GM12872 (cell line): ENCODE measurements around the gene CFAP126.

Experiments
- TF ChIP-seq, protein P1 (sequence below): IDR thresholded peaks from 3 replicates; pipeline ENCODE4 v1.5.1; 2011; ENCODE audit warnings: low read depth, mild to moderate bottlenecking, low read length, moderate library complexity; ENCODE audit not compliant: insufficient read depth

The CFAP126 gene, protein sequence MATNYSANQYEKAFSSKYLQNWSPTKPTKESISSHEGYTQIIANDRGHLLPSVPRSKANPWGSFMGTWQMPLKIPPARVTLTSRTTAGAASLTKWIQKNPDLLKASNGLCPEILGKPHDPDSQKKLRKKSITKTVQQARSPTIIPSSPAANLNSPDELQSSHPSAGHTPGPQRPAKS

DNA sequence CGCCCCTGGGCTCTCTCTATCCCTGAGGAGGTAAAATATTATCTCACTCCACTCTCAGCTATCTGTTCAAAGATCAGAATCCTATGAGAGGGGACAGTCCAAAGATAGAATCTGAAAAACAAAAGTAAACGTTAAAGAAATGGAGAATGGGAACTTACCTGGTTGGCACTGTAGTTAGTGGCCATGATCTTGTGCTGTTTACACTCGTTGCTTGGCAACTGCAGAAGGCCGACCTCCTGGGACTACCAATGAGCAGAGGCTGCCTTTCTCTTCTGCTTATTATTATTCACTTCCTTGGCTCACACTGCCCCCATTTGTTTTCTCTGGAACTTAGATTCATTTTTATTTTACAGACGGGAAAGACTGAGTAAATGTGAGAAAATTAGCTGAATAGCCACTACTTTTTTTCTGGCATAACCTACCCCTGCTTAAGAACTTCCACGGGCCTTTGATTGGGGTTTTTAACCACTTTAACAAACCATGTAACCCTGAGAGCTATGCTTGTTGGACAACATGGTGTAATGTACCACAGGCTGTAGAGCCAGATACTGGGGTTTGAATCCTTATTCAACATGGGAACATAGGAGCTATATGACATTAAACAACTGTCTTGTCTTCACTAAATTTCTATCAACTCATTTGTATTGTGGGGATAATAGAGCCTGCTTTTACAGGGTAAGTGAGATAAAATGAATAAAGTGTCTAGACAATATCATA is at the start of gene CFAP126:
Gene CFAP126, minus strand, starts transcription at position 193 of the 717 bp plus-strand sequence. Its CDS starts 8 bp downstream, at position 185.
- TF ChIP-seq, protein P1, sequence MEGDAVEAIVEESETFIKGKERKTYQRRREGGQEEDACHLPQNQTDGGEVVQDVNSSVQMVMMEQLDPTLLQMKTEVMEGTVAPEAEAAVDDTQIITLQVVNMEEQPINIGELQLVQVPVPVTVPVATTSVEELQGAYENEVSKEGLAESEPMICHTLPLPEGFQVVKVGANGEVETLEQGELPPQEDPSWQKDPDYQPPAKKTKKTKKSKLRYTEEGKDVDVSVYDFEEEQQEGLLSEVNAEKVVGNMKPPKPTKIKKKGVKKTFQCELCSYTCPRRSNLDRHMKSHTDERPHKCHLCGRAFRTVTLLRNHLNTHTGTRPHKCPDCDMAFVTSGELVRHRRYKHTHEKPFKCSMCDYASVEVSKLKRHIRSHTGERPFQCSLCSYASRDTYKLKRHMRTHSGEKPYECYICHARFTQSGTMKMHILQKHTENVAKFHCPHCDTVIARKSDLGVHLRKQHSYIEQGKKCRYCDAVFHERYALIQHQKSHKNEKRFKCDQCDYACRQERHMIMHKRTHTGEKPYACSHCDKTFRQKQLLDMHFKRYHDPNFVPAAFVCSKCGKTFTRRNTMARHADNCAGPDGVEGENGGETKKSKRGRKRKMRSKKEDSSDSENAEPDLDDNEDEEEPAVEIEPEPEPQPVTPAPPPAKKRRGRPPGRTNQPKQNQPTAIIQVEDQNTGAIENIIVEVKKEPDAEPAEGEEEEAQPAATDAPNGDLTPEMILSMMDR = no peak

DNA sequence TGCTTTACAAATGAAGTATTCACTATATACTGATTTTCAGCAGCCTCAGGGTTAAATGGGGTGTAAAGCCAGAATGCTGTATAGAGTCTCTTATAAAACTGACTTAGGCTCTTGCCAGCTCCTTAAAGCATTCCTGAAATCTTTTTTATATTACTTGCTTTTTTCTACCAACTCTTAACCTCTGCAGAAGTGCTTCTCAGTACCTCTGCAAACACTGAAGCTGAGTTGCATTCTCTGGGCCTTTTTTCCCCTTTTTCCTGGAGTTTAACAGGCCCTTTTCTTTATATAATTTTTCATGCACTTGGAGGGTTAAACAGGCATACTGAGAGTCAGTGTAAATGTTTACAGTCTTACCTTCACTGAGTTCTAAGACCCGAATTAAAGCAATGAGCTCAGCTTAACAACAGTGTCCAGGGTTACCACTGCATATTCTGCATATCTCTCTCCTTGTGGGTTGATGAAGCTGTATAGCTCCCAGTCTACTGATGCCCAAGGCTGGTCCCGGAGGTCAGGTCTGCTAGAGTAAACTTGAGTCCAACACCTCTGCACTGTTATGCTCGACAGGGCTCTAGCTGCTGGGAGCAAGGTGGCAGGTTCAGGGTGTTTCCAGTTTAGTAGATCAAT is 40.9 kb upstream of the CFAP126 start:
- TF ChIP-seq, protein P1 = no peak

DNA sequence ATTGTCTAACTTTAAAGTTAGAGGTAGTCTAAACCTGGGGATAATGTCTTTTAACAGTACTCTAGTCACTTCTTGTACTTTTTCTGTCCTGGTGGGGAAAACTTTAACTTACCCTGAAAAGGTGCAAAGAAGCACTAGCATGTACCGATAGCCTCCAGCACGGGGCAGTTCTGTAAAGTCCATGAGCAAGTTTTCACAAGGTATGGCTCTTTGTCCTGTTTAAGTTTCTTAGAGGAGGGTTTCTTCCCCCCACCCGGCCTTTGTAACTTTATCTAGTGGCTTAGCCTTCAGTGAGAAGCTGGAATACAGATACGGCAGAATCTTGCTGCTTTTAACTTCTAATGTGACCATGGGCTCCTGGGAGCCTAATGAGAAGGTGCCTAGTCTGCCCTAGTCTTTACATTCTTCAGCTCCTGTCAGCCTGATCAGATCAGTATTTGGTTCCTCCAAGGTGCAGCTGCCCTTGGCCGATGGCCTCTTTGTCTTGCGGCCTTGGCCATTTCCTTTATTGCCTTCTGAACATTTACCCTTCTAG is 39.8 kb upstream of the CFAP126 start:
- TF ChIP-seq, protein P1 = no peak

DNA sequence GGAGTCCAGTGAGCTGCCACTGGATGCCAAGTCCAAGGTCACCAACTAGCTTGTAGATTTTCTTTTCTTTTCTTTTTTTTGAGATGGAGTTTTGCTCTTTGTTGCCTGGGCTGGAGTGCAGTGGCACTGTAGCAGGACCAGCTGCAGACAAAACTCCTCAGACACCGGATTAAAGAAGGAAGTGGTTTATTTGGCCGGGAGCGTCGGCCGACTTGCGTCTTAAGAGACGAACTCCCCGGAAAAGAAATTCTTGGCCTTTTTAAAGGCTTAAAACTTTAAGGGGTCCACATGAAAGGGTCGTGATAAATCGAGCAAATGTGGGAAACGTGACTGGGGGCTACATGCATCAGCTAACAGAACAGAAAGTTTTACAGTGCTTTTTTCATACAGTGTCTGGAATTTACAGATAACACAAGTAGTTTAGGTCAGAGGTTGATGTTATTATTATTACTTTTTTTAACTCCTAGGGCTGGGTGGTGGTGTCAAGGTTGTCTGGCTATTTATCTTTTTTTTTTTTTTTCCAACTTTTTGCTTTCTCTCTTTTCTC is 36.4 kb upstream of the CFAP126 start:
- TF ChIP-seq, protein P1 = no peak

DNA sequence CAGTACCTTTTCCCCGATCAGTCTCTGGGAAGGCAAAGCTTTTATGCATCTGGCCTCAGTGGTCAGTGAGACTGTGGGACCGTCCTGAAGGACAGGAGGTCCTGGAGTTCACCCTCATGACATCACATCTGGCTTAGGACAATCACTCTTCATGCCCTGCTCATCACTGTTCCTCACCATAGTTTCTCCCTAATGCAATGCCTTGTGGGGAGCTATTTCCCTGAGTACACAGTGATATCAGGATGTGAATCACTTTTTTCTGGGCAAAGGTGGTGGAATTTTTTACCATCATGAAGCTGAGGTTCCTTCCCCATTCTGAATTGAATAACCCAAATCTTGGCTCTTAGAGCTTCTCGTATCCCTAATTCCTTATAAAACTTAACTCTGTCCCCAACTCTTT is 34.8 kb upstream of the CFAP126 start:
- TF ChIP-seq, protein P1 = no peak

DNA sequence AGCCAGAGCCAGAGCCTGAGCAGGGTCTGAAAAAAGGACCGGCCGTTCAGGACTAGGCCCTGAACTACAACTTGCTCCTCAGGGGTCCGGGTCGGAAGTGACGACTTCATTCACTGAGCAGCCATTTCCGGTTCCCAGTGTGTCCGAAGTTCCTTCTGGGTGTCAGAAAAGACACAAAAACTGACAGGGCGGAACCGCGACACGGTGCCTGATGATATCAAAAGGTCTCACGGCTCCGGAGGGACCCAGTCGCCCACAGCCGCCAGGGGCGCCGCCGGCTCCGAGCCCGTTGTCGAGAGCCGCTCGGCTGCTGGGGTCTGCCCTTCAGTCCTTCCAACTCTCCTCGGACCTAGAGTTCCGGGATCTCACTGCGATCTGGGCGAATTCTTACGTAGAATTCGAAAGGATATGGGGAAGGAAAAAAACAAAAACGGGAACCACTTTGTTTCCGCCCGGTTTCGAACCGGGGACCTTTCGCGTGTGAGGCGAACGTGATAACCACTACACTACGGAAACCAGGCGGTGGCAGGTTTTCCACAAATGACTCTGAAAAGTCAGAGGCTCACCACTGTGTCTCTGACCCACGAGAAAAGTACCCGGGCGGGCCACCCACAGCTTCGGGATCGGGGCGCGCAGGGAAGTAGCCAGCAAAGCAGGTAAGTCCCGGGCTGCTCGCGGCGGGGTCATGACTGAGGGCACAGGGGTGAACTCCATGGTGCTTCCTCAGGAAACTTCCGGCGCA is 31.8 kb upstream of the CFAP126 start:
- TF ChIP-seq, protein P1 = peak; percentile 72
